ENCODE data around the gene ACER3. TPM values are rescaled to one million over a fixed set of nuclear protein-coding genes. Genes with fewer than 3 reads are reported as not detected.

ACER3 gene
- total and polyA plus RNA-seq, 8 donors = 2.1 to 25.9 (median 8.5) TPM

- Histone ChIP-seq H3K27ac (no peak overlapping the region), H3K4me1 (peaks cover 16 to 42% (median 23%) of the 10 kb centered on the region in 4 donors), H3K9me3 (no peaks in the 10 kb centered on the region), H3K27me3 (peaks cover 3 to 78% (median 30%) of the 10 kb centered on the region in 3 donors), H3K4me3 (no peak overlapping the region), H3K36me3 (peaks cover 0 to 15% (median 0%) of the 10 kb centered on the region in 4 donors)
- TF ChIP-seq EP300 (IDR thresholded peaks at IDR 0.05) = no peak
- TF ChIP-seq POLR2A (IDR thresholded peaks at IDR 0.05) = no peak
- TF ChIP-seq POLR2AphosphoS5 (IDR thresholded peaks at IDR 0.05) = no peak
- no peak for TF ChIP-seq CTCF (IDR thresholded peaks at IDR 0.05)
- no peak for DNase-seq
- intact Hi-C loops (cut with DNase I; ENCODE audit: low total_unique reads) = no loop called here
- 90 to 94% (median 93%) methylated on average over 13 of the region's 13 CpGs for WGBS, 5 donors
Measured at GRCh38 chr11:77042111-77042726, 181.5 kb downstream of the ACER3 start.

- Histone ChIP-seq H3K4me1 (peaks cover 15 to 39% (median 28%) of the 10 kb centered on the region in 4 donors), H3K27me3 (peaks cover 3 to 59% (median 20%) of the 10 kb centered on the region in 3 donors), H3K27ac (no peak overlapping the region), H3K9me3 (no peaks in the 10 kb centered on the region), H3K4me3 (no peak overlapping the region), H3K36me3 (peaks cover 0 to 15% (median 0%) of the 10 kb centered on the region in 4 donors)
- intact Hi-C loops (cut with DNase I; ENCODE audit: low total_unique reads) = no loop called here
- WGBS, 5 donors = 69 to 81% (median 76%) methylated on average over 2 of the region's 2 CpGs
- DNase-seq = no peak
- no peak for TF ChIP-seq POLR2A (IDR thresholded peaks at IDR 0.05)
- no peak for TF ChIP-seq CTCF (IDR thresholded peaks at IDR 0.05)
- no peak for TF ChIP-seq POLR2AphosphoS5 (IDR thresholded peaks at IDR 0.05)
- no peak for TF ChIP-seq EP300 (IDR thresholded peaks at IDR 0.05)
Measured at GRCh38 chr11:77044356-77044755, 183.6 kb downstream of the ACER3 start.

GRCh38 chr11:77044886-77045285 lies 184.2 kb downstream of the ACER3 start:
- H3K4me3 ChIP-seq = no peak overlapping the region
- no peak for DNase-seq
- peaks cover 3 to 54% (median 15%) of the 10 kb centered on the region in 3 donors for H3K27me3 ChIP-seq
- intact Hi-C loops (cut with DNase I; ENCODE audit: low total_unique reads) = loop anchor here (5.0 kb wide), 1 partner anchor 47 kb away; no protein-coding TSS in a partner anchor
- TF ChIP-seq POLR2AphosphoS5 (IDR thresholded peaks at IDR 0.05) = no peak
- H3K9me3 ChIP-seq = no peaks in the 10 kb centered on the region
- WGBS, 5 donors = 94 to 99% (median 97%) methylated on average over 9 of the region's 9 CpGs
- H3K36me3 ChIP-seq = peaks cover 0 to 11% (median 0%) of the 10 kb centered on the region in 4 donors
- peaks cover 9 to 34% (median 23%) of the 10 kb centered on the region in 4 donors for H3K4me1 ChIP-seq
- H3K27ac ChIP-seq = no peak overlapping the region

- Histone ChIP-seq H3K36me3 (no peaks in the 10 kb centered on the region), H3K27ac (peak overlapping the region in 1 of 5 donors; percentile 12), H3K4me1 (peaks cover 7 to 25% (median 19%) of the 10 kb centered on the region in 4 donors), H3K4me3 (peak overlapping the region in 1 of 4 donors; percentile 28), H3K9me3 (no peaks in the 10 kb centered on the region), H3K27me3 (peaks cover 3 to 42% (median 7%) of the 10 kb centered on the region in 3 donors)
- intact Hi-C loops (cut with DNase I; ENCODE audit: low total_unique reads) = loop anchor here (5.0 kb wide), 1 partner anchor 46 kb away; no protein-coding TSS in a partner anchor
- TF ChIP-seq EP300 (IDR thresholded peaks at IDR 0.05) (no peak), POLR2A (IDR thresholded peaks at IDR 0.05) (no peak), POLR2AphosphoS5 (IDR thresholded peaks at IDR 0.05) (peak in 1 of 3 donors; percentile 33), CTCF (IDR thresholded peaks at IDR 0.05) (peak in 5 of 7 experiments; percentile 51 to 86 (median 82))
- WGBS, 5 donors = 4 to 9% (median 5%) methylated on average over 9 to 39 of the region's 39 CpGs
- DNase-seq = peak; percentile 67 to 85
Measured at GRCh38 chr11:77046060-77046501, 185.4 kb downstream of the ACER3 start.
